Endothelial cell of umbilical vein (primary cell): Measurements from ENCODE around the gene CD160. TPM values are rescaled to one million over a fixed set of nuclear protein-coding genes. Genes with fewer than 3 reads are reported as not detected.

Source experiments
- BruUV-seq: library from RNA; stranded (reverse); fragments of 400-500 nt; replicated peaks from 2 replicates; lab custom pipeline; 2021; lab: Mats Ljungman, UMichigan
- CTCF ChIA-PET: fragments of 300-600, 350-600 bp; sonication (Branson Sonifier 250); formaldehyde crosslinking; loops from one replicate; lab custom pipeline; 2021; ENCODE audit warnings: antibody characterized with exemption, inconsistent platforms; lab: Charles Lee
- POLR2A ChIA-PET: fragments of 300-600, 350-600 bp; sonication (Branson Sonifier 250); formaldehyde crosslinking; loops from one replicate; lab custom pipeline; 2021; ENCODE audit warnings: antibody characterized with exemption, inconsistent platforms; lab: Charles Lee
- DNase-seq: peaks from one replicate; pipeline ENCODE4 v3.0.0-alpha.2; 2011; ENCODE audit warnings: low read depth, low spot score
- FAIRE-seq: peaks from 2 replicates; lab custom pipeline; 2011; peaks lifted over from hg19 to GRCh38; lab: Jason Lieb, UNC
- H2AFZ ChIP-seq: 2 replicates; pipeline ENCODE4 v1.6.0; 2012; ENCODE audit warnings: low read depth, low read length, control low read depth, inconsistent platforms
- H3K27ac ChIP-seq: 2 replicates; pipeline ENCODE4 v1.5.1; 2011; ENCODE audit warnings: low read depth, mild to moderate bottlenecking, control low read depth, low read length, moderate library complexity; ENCODE audit not compliant: insufficient read depth
- H3K27me3 ChIP-seq, 2 experiments: 2 replicates each; pipeline versions ENCODE4 v1.6.0 to v1.6.1; 2011; ENCODE audit warnings: low read length in 2 of 2, mixed read lengths in 1 of 2; ENCODE audit not compliant: control insufficient read depth in 2 of 2, insufficient read depth in 2 of 2
- H3K36me3 ChIP-seq, 2 experiments: 2 replicates in 1 of 2; 3 replicates in 1 of 2; pipeline ENCODE4 v1.5.1; 2011; ENCODE audit warnings: low read length in 2 of 2, mild to moderate bottlenecking in 1 of 2, moderate library complexity in 1 of 2; ENCODE audit not compliant: control insufficient read depth in 2 of 2, insufficient read depth in 2 of 2; ENCODE audit errors: extremely low read depth in 1 of 2
- H3K4me1 ChIP-seq: 3 replicates; pipeline ENCODE4 v1.5.1; 2011; ENCODE audit warnings: mild to moderate bottlenecking, low read length; ENCODE audit not compliant: control insufficient read depth, insufficient read depth; ENCODE audit errors: extremely low read depth
- H3K4me2 ChIP-seq: 2 replicates; pipeline ENCODE4 v1.6.1; 2011; ENCODE audit warnings: low read length, control low read depth, mixed read lengths; ENCODE audit not compliant: insufficient read depth
- H3K4me3 ChIP-seq, 3 experiments: fragments of 200-600 bp in 1 of 3; sonication (generic), shearing (Covaris generic) in 1 of 3; replicated peaks in 1 of 3; 2 replicates each; pipeline ENCODE4 v1.5.1; 2011 to 2016; ENCODE audit warnings: control low read depth in 3 of 3, low read length in 3 of 3, mild to moderate bottlenecking in 2 of 3, inconsistent platforms in 1 of 3, low read depth in 1 of 3, moderate library complexity in 1 of 3; ENCODE audit not compliant: insufficient read depth in 1 of 3
- H3K79me2 ChIP-seq: 2 replicates; pipeline ENCODE4 v1.6.0; 2012; ENCODE audit warnings: low read length, inconsistent platforms; ENCODE audit not compliant: control insufficient read depth, insufficient read depth
- H3K9ac ChIP-seq: replicated peaks from 2 replicates; pipeline ENCODE3; 2011; ENCODE audit warnings: low read length, control low read depth; ENCODE audit not compliant: insufficient read depth; ENCODE audit errors: extremely low read depth
- H3K9me1 ChIP-seq: replicated peaks from 3 replicates; pipeline ENCODE4 v1.6.0; 2011; ENCODE audit warnings: mild to moderate bottlenecking, low read length; ENCODE audit not compliant: control insufficient read depth, insufficient read depth; ENCODE audit errors: extremely low read depth
- H3K9me3 ChIP-seq: replicated peaks from 2 replicates; pipeline ENCODE4 v1.5.1; 2012; ENCODE audit warnings: low read length, inconsistent platforms; ENCODE audit not compliant: control insufficient read depth, insufficient read depth
- H4K20me1 ChIP-seq: replicated peaks from 2 replicates; pipeline ENCODE3; 2011; ENCODE audit warnings: mild to moderate bottlenecking, low read length; ENCODE audit not compliant: control insufficient read depth, insufficient read depth; ENCODE audit errors: extremely low read depth
- CTCF ChIP-seq, 2 donors: IDR thresholded peaks; 1 replicate in 1 of 2; 2 replicates in 1 of 2; pipeline ENCODE4 v1.5.1; 2011; ENCODE audit warnings: low read length in 2 of 2, mild to moderate bottlenecking in 2 of 2, moderate library complexity in 2 of 2, control low read depth in 1 of 2, inconsistent platforms in 1 of 2, low read depth in 1 of 2; ENCODE audit not compliant: insufficient read depth in 1 of 2; ENCODE audit errors: extremely low read depth in 1 of 2
- EZH2 ChIP-seq: IDR thresholded peaks from 2 replicates; pipeline ENCODE4 v1.6.1; 2012; ENCODE audit warnings: borderline replicate concordance, low read depth, mild to moderate bottlenecking, moderate library complexity, low read length, inconsistent platforms; ENCODE audit not compliant: severe bottlenecking
- FOS ChIP-seq: IDR thresholded peaks from 2 replicates; pipeline ENCODE4 v1.6.1; 2011; ENCODE audit warnings: mild to moderate bottlenecking, low read length, moderate library complexity, borderline replicate concordance; ENCODE audit not compliant: insufficient read depth
- JUN ChIP-seq: IDR thresholded peaks from 2 replicates; pipeline ENCODE4 v1.6.1; 2011; ENCODE audit warnings: borderline replicate concordance, low read depth; ENCODE audit not compliant: insufficient read length, insufficient read depth
- MAX ChIP-seq: IDR thresholded peaks from 2 replicates; pipeline ENCODE4 v1.6.1; 2011; ENCODE audit not compliant: insufficient read depth, insufficient read length
- MYC ChIP-seq: IDR thresholded peaks from one replicate; pipeline ENCODE4 v1.6.1; 2011; ENCODE audit warnings: mild to moderate bottlenecking, low read depth, low read length
- POLR2A ChIP-seq: IDR thresholded peaks from 2 replicates; pipeline ENCODE4 v1.6.1; 2012; ENCODE audit warnings: low read depth, mild to moderate bottlenecking, control low read depth, low read length
- POLR2AphosphoS5 ChIP-seq: IDR thresholded peaks from 2 replicates; pipeline ENCODE4 v1.6.1; 2012; ENCODE audit warnings: low read depth, mild to moderate bottlenecking, control low read depth, low read length, moderate library complexity; ENCODE audit not compliant: insufficient read depth
- dilution Hi-C: fragments of 300-500 bp; cut with MboI; formaldehyde crosslinking; loops from one replicate; pipeline ENCODE4 v1.15.0; 2019; ENCODE audit warnings: low sequenced_read_pairs; ENCODE audit not compliant: extremely low pct_ligation_motif_present
- intact Hi-C: fragments of 100-400 bp; cut with micrococcal nuclease; formaldehyde crosslinking; loops from one replicate; pipeline ENCODE4 v1.10.0; 2022
- polyA plus RNA-seq, 4 experiments: library from polyadenylated mRNA; depleted of rRNA in 3 of 4; stranded (reverse) in 3 of 4; unstranded in 1 of 4; fragments of >200 nt; gene quantifications; 2 replicates each; pipeline versions ENCODE4 v1.2.1 to v1.2.3, GENCODE V29; 2011 to 2012; ENCODE audit warnings: missing spikeins in 1 of 4
- total RNA-seq: library from RNA; stranded (reverse); gene quantifications from 2 replicates; pipeline ENCODE4 v1.2.3, GENCODE V29; 2021

The CD160 gene
- total and polyA plus RNA-seq, 2 donors (not counting 3 experiments of a cell fraction or from before 2014, with no cell fraction given): not detected

GRCh38 chr1:145696630-145696960 is 22.7 kb upstream of the CD160 start:
- ChIA-PET POLR2A (no interaction called here), CTCF (no interaction called here)
- H3K9me1 ChIP-seq: no peaks in the 10 kb centered on the region
- no peaks in the 10 kb centered on the region for H3K36me3 ChIP-seq
- H3K4me3 ChIP-seq: no peak overlapping the region
- FAIRE-seq (no peak), DNase-seq (no peak)
- no peaks in the 10 kb centered on the region for H3K4me1 ChIP-seq
- TF ChIP-seq FOS: no peak
- TF ChIP-seq CTCF (IDR thresholded peaks at IDR 0.05; ENCODE audit: extremely low read depth in 1 of 2, insufficient read depth in 1 of 2, low read depth in 1 of 2, low read length in 2 of 2): no peak
- TF ChIP-seq POLR2AphosphoS5: no peak
- TF ChIP-seq MAX: no peak
- no peak for TF ChIP-seq JUN
- TF ChIP-seq MYC: no peak
- no peak for TF ChIP-seq EZH2
- TF ChIP-seq POLR2A: no peak
- no peak overlapping the region for H3K27ac ChIP-seq
- dilution Hi-C loops: no loop called here
- no peak overlapping the region for H2AFZ ChIP-seq
- peaks cover 5 to 8% of the 10 kb centered on the region in 2 experiments for H3K27me3 ChIP-seq
- no peak overlapping the region for H3K9ac ChIP-seq
- no peaks in the 10 kb centered on the region for H3K79me2 ChIP-seq
- no peaks in the 10 kb centered on the region for H4K20me1 ChIP-seq
- no TSS peak for BruUV-seq
- no peaks in the 10 kb centered on the region for H3K9me3 ChIP-seq
- intact Hi-C loops: loop anchor here (2.0 kb wide), 1 partner anchor 18 kb away; no protein-coding TSS in a partner anchor
- H3K4me2 ChIP-seq: no peak overlapping the region
